GM18873 (cell line): ENCODE measurements around the gene FCGBP.
"Not testable (repeated sequence)": the region's sequence is repeated elsewhere in the genome, so short reads cannot be mapped to it uniquely, and the experiment has no call there.

Experiments used
- ATAC-seq: cut with Tn5 transposase; IDR thresholded peaks from one replicate; pipeline ENCODE4 v1.9.1; 2021; ENCODE audit warnings: mild to moderate bottlenecking, moderate library complexity, moderate number of reproducible peaks; ENCODE audit not compliant: unreplicated experiment, low FRiP score

The FCGBP gene

GRCh38 chr19:39923862-39924261 is 10.6 kb downstream of the FCGBP start:
- no peak for ATAC-seq

- ATAC-seq, result no peak
These were observed 14.5 kb downstream of the FCGBP start for GRCh38 chr19:39919976-39920375.

- no peak for ATAC-seq
These were observed 16.2 kb downstream of the FCGBP start for GRCh38 chr19:39918183-39918651.

GRCh38 chr19:39917561-39918182 is 16.8 kb downstream of the FCGBP start:
- no peak for ATAC-seq

- no peak for ATAC-seq
These were observed 17.5 kb downstream of the FCGBP start for GRCh38 chr19:39916851-39917396.

- no peak for ATAC-seq
These were observed 18.2 kb downstream of the FCGBP start for GRCh38 chr19:39916236-39916635.

GRCh38 chr19:39915848-39916215 is 18.6 kb downstream of the FCGBP start:
- ATAC-seq, result no peak

- ATAC-seq, result no peak
These were observed 19.2 kb downstream of the FCGBP start for GRCh38 chr19:39915101-39915847.

- no peak for ATAC-seq
These were observed 20.6 kb downstream of the FCGBP start for GRCh38 chr19:39913682-39914333.

GRCh38 chr19:39908803-39909202 is 25.6 kb downstream of the FCGBP start:
- no peak for ATAC-seq

GRCh38 chr19:39906820-39907611 is 27.4 kb downstream of the FCGBP start:
- ATAC-seq, result no peak

- no peak for ATAC-seq
These were observed 28.2 kb downstream of the FCGBP start for GRCh38 chr19:39906283-39906682.

- not testable (repeated sequence) for ATAC-seq
These were observed 30.8 kb downstream of the FCGBP start for GRCh38 chr19:39903486-39904091.

GRCh38 chr19:39902326-39902725 is 32.1 kb downstream of the FCGBP start:
- ATAC-seq, result not testable (repeated sequence)

GRCh38 chr19:39901681-39902080 is 32.8 kb downstream of the FCGBP start:
- not testable (repeated sequence) for ATAC-seq

- ATAC-seq, result not testable (repeated sequence)
These were observed 35.6 kb downstream of the FCGBP start for GRCh38 chr19:39898858-39899257.

- ATAC-seq, result not testable (repeated sequence)
These were observed 36.8 kb downstream of the FCGBP start for GRCh38 chr19:39897511-39898245.

GRCh38 chr19:39895096-39895495 is 39.3 kb downstream of the FCGBP start:
- not testable (repeated sequence) for ATAC-seq

GRCh38 chr19:39894236-39894606 is 40.2 kb downstream of the FCGBP start:
- not testable (repeated sequence) for ATAC-seq
